GM04504 (cell line): ENCODE data around the gene FAM177B.
"Not testable (repeated sequence)": the region's sequence is repeated elsewhere in the genome, so short reads cannot be mapped to it uniquely, and the experiment has no call there.

Experiments
- DNase-seq: peaks from one replicate; pipeline ENCODE4 v3.0.0-alpha.2; 2012; ENCODE audit warnings: low read depth

The FAM177B gene

DNA sequence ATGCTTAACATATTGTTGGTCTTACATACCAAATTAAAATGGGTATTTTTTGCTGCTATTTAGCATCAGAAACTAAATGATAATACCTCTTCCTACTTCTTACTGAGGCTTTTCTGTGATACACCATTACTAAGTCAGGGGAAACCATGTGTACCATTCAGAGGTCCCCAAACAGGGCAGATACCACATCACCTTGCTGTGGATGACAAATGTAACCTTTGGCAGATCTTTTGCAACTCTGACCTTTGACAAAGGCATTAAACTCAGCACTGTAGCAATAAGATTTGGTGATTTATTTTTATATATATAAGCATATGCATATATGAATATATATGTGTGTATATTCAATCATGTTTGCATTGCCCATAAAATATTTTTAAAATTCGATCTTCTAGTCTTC is 2.9 kb downstream of the FAM177B start:
- no peak for DNase-seq

DNA sequence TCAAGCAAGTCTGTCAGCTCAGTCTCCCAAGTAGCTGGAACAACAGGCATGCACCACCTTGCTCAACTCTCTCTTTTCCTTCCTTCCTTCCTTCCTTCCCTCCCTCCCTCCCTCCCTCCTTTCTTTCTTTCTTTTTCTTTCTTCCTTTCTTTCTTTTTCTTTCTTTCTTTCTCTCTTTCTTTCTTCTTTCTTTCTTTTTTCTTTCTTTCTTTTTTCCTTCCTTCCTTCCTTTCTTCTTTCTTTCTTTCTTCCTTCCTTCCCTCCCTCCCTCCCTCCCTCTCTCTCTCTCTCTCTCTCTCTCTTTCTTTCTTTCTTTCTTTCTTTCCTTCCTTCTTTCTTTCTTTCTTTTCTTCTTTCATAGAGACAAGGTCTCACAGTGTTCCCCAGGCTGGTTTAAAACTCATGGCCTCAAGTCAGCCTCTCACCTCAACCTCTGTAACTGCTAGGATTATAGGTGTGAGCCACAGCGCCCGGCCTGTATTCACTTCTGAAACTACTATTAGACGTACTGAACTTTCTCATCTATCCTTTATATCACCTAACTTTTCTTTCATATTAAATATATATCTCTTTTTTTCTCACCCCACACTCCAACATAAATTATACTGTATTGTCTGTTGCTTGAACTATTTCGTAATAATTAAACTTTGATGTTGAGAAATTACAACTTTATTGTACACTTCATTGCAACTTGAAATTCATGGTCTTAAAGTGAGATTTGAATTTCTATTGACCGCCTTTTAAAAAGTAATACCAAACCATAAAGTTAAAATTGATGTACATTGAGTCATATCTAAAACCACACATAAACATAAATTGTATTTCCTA is 4.8 kb downstream of the FAM177B start:
- DNase-seq: not testable (repeated sequence)

DNA sequence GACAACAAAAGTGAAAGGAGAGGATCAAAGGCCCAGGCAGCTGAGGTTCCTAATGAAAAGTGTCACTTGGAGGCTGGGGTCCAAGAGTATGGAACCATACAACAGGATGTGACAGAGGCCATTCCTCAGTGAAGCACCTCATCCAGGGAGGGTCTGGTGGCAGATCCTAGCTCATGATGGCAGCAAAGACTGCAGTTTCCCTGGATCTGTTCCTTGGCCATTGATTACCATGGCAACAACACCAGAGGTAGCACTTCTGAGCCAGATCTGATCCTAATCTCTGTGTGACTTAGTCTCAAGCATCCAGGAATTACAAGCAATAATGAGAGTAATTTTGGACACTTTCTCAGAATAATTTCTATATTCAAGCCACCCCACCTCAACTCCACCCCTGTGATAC is 12.9 kb downstream of the FAM177B start:
- DNase-seq: no peak

DNA sequence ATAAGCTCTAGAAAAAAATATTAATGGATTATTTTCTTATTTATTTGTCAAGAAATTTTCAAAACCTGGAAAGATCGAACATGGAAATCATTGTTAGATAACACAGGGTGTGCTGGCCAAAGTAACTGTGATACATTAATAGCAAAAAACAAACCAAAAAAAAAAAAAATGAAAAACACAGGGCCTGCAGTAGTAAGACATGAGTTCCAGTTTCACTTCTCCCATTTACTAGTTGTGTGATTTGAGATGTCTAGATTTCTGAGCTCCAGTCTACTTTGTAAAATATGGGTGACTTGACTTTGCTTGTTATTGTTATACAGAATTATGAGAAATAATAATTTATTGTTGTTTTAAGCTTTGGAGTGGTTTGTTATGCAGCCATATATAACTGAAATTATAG is 13.6 kb downstream of the FAM177B start:
- DNase-seq: no peak

DNA sequence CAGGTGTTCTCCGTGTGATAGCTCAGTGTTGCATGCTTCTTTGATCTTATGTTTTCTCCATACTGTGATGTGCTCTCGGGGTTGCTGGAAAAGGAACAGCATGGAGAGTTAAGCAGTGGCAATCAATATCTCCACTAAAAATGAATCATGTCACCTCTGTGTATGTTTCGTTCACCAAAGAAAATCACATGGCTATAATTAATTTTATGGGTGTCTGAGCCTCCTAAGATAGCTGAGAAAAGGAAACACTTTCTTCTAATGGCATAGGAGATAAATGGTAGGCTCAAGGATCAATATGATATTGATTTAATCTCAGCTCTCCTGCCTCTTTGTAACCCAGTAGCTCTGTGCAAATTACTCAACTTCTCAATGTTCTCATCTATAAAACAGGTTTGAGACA is 14.3 kb downstream of the FAM177B start:
- no peak for DNase-seq

DNA sequence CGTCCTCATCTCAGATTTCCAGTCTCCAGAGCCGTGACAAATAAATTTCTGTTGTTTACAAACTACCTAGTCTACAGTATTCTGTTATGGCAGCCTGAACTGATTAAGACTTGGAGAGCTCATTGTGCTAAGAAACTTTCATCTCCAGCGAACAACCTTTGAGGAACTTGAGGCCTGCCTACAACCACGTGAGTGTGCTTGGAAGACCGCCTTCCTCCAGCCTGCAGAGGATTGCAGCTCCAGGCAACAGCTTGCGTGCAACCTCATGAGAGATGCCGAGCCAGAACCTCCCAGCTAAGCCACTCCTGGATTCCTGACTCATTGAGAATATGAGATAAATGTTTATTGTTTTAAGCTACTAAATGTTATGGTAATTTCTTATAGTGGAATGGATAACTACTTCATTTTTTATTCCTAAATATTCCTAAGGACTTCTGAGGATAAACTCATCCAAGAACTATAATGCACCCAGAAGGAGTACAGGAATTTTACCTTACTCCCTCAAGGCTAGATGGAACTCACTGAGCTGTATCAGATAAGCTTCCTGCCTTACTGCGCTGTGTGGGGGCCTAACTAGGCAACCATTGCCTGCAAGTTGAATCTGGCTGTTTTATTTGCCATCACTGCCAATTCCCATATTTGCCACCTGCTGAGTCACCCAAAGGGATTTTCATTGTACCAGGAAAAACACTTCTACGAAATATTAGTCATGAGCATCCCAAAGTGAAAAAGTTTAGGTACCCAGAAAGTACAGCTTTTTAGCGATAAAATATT is 17.6 kb downstream of the FAM177B start:
- DNase-seq: peak; percentile 78

DNA sequence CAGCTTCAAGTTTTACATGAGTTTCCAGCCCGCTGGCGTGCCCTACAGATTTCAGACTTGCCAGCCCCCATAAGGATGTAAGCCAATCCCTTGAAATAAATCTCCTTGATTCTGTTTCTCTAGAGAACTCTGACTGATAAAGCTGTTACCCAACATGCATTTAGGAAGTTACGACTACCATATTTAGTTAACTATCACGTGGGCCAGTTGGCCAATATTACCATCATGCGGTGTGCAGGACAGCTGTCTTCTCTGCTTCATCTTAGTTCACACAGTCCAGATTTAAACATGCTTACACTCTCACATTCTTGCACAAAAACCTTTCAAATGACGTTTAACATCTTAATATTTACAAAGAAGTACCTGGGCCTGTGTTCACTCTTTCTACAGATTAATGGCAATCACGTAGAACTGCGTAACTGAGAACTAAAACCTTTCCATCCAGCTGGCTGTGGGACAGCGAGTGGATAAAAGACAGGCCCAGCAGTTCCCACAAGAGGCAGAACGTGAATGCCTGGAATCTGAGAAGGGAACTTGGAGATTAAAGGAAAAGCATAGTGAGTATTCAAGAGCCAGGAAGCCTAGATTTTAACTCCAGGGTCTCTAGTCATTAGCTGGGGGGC is 20.8 kb downstream of the FAM177B start:
- DNase-seq: no peak

DNA sequence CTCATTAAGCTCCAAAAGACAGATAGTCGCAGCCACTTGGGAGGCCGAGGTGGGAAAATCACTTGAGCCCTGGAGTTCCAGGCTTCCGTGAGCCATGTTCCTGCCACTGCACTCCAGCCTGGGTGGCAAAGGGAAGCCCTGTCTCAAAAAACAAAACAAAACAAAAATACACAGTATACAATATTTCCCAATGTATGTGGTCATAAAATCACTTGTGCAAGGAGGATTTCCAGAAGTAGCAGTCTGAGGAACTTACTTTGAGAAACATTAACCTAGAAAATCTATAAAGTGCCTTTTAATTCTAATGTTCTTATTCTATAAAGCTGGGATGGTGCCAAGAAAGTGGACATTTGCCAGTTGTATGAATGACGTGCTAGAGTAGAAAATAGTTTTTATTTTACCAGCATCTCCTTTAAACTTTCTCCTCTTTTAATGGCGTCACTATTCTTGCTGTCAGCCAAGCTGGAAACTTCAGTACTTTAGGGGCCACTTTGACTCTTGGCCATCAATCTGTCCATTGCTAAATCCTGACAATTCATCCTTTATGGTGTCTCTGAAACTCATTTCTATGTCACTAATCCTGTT is 22.5 kb downstream of the FAM177B start:
- DNase-seq: no peak

DNA sequence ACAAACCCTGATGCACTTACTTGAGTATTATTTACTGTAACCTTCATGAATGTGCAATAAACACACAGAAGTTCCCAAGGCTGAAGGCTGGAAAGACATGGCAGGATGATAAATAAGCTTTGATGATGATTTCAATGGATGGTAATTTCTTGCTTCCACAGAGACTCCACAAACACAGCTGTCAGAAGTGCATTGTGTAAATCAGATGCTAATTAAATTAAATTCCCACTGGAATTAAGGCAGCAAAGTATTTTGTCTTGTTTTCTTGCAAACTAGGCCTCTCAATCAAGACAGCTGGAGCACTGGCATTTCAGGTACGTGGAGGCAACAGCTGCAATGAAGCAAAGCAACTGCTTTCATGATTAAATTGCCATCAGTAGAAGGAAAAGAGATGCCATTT is 24.1 kb downstream of the FAM177B start:
- DNase-seq: no peak

DNA sequence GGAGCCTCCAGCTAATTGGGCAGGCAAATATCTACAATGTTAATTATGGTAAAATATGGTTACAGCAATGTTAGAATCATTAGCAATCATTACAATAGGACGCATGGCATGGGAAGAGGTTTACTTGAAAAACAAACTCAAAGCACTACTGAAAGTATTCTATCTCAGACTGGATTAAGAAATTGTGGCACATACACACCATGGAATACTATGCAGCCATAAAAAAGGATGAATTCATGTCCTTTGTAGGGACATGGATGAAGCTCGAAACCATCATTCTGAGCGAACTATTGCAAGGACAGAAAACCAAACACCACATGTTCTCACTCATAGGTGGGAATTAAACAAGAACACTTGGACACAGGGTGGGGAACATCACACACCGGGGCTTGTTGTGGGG is 25.2 kb downstream of the FAM177B start:
- DNase-seq: not testable (repeated sequence)

DNA sequence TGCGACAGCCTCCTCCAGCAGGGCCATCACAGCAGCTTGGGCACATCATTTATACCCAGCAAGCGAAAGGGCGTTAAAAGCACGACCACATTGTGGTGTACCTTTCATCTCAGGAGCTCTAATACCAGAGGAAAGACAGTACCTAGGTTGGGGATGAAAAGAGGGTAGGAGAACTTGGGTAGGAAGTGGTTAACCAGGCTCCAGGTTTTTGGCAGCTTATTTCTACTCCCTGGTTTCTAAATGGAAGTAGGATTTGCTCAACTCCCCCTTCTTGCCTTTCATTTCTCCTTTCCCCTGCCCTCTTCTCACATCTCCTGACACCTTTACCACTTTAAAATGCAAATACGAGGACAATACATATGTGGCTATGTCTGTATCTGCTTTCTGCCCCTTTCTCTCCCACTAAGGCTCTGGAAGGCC is 30.2 kb downstream of the FAM177B start:
- DNase-seq: no peak

DNA sequence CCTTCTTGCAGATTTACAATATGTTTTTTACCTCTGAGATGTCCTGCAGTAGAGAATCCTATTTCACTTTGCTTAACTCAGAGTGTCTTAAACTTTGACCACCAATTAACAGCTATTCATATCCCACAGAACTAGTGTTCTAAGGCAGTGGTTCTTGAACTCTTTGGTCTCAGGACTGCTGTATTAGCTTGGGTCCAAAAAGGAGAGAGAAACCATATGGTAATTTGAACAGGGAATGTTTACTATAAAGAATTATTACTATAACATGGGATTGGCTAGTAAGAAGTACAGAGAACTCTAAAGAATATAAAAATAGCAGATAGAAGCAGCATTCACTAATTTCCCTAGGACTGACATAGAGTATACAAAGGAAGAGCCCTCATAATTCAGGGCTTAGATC is 31.6 kb downstream of the FAM177B start:
- no peak for DNase-seq

DNA sequence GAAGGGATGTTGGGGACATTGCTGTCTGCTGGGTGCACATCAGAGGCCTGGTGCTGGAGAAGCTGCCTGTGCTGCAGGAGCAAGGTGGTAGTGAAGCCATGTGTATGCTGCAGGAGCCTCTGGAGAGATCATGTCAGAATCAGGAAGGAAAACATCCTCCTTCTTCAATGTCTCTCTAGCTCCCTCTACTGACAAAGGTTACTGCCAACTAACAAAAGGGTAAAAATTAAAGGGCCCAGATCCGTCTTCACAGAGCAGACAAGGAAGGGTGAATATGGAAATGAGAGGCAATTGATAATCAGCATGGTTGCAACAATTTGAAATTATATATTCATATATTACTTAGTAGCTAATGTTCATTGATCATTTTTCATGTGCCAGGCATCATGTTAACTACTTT is 32.2 kb downstream of the FAM177B start:
- no peak for DNase-seq

DNA sequence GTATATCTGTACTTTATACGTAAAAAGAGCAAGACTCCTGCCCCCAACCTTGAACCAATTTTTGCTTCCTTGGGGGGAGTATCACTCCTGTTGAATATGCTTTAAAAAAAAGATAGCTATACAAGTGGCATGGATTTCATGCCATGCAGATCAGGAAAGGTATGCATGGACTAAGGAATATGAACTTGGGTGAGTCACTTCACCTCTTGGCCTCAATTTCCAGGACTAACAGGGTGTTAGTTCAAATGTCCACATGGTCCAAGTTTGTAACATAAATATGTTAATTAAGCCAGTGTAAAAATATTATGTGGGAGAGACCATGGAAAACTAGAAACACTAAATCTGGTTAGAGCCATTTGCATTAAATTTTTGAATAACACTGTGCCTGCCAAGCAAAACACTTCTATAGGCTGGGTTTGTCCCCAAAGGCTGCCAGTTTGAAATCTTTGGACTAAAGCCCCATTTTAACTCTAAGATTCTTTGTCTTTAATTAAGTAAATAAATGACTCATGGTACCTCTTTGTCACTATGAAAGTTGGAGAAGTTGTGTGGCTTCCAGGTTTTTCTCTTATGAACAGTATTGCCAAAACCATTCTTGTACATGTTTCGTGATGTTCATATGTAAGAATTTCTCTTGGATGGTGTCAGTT is 33.1 kb downstream of the FAM177B start:
- DNase-seq: no peak

DNA sequence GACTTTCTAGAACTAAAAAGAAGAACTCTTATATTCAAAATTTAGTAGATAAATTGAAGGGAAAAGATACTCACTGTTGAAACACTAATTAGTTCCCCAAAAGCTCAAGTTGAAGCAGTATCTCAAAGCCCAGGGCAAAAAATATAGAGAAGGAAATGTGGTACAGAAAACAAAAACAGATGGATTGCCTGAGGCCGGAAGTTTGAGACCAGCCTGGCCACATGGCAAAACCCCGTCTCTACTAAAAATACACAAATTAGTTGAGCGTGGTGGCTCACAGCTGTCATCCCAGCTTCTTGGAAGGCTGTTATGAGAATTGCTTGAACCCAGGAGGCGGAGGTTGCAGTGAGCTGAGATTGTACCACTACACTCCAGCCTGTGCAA is 36.0 kb downstream of the FAM177B start:
- no peak for DNase-seq

DNA sequence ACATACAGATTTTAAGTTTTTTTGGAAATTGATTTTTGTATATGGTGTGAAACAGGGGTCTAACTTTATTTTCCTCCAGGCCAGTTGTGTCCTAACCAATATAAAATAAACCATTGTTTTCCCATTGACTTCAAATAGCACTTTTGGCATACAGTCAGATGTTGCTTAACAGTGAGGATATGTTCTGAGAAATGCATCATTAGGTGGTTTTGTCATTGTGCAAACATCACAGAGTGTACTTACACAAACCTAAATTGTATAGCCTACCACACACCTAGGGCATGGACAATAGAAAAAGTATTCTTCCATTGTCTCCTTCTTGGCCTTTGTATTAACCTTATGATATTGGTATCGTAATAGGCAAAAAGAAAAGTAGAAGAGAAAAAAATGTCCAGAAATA is 40.5 kb downstream of the FAM177B start:
- DNase-seq: no peak

DNA sequence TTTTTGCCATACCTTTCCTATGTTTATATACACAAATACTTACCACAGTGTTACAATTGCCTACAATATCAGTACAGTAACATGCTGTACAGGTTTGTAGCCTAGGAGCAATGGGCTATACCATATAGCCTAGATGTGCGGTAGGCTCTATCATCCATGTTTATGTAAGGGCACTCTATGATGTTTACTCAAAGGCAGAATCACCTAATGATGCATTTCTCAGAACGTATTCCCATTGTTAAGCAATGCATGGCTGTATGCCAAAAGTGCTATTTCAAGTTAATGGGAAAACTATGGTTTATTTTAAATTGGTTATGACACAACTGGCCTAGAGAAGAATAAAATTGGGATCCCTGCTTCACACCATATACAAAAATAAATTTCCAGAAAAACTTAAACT is 41.0 kb downstream of the FAM177B start:
- DNase-seq: no peak

DNA sequence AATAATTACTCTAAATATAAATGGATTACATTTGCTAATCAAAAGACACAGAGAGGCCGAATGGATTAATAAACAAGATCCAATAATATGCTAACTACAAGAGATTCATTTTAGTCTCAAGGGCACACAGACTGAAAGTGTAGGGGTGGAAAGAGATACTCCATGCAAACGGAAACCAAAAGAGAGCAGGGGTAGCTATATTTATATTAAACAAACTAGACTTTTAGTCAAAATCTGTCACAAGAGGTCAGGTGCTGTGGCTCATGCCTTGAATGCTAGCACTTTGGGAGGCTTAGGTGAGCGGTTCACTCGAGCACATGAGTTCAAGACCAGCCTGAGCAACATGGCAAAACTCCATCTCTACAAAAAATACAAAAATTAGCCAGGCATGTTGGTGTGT is 44.2 kb downstream of the FAM177B start:
- no peak for DNase-seq

DNA sequence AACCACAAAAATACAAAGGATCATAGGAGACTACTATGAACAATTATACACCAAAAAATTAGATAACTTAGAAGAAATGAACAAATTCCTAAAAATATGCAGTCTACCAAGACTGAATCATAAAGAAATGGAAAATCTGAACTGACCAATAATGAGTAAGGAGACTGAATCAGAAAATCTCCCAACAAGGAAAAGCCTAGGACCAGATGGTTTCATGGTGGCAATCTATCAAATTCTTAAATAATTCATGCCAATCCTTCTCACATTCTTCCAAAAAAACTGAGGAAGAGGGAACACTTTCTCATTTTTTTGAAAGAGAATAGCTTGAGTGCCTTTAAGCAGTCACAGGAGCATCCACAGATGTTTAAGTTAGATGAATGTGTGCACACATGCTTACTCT is 46.0 kb downstream of the FAM177B start:
- no peak for DNase-seq

DNA sequence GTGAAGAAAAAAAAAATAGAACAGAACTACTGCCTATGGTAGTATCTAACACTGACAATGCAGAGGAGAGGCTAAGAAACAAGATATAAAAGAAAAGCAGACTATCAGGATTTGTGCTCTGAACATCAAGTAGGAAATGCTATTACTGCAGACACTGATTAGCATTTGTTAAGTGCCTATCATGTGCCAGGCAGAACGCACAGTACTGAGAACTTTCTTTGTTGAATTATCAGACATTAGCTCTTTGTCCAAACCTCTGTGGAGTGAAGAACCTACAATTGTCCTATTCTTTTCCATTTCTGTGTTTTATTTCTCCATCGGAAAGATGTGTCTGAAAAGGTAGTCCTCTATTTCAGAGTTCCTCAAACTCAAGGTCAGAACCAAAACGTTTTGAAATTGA is 47.4 kb downstream of the FAM177B start:
- no peak for DNase-seq

DNA sequence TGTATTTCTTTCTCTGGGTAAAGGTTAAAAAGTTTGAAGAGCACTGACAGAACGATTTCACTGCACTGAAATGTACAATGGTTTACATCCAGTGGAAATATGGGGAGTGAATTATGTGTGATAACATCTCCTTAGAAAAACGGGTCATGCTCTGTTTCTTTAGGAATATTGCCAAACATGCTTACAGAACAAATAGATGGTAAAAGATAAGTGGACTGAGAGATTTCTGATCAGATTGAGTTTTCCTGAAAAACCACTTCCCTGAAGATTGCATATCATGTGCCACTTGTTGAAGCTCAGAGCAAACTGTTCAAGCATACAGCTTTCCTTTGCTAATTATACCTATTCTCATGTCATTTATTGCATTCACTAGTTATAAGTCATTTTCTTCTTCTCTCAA is 47.9 kb downstream of the FAM177B start:
- DNase-seq: no peak

DNA sequence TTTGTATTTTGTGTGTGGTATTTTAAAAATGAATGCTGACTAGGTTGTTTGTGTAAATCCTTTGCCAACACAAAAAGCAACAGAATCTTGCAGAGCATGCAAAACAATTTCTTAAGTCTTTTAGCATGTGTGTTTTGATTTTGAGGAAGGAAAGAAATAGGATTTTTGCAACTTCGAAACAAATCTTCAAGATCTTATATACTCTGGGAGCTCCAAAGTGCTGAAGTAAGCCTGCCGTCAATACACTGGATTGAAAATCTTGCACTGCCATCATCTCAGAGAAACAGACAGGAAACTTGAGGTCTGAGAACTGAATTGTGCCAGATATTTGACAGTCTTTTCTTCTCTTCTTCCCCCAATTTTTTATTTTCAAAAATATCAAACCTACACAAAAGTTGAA is 48.5 kb downstream of the FAM177B start:
- no peak for DNase-seq
